Dermis blood vessel endothelial cell (primary cell): ENCODE measurements around the gene SLC7A10. TPM values are rescaled to one million over a fixed set of nuclear protein-coding genes. Genes with fewer than 3 reads are reported as not detected.

Experiments
- DNase-seq: peaks from one replicate; pipeline ENCODE4 v3.0.0; 2010
- total RNA-seq: library from RNA; depleted of rRNA; stranded (reverse); fragments of >200 nt; gene quantifications from 2 replicates; pipeline ENCODE4 v1.2.3, GENCODE V29; 2014

The SLC7A10 gene
- total RNA-seq = 0.17 TPM in 1 of 2 replicates, not detected in the other

DNA sequence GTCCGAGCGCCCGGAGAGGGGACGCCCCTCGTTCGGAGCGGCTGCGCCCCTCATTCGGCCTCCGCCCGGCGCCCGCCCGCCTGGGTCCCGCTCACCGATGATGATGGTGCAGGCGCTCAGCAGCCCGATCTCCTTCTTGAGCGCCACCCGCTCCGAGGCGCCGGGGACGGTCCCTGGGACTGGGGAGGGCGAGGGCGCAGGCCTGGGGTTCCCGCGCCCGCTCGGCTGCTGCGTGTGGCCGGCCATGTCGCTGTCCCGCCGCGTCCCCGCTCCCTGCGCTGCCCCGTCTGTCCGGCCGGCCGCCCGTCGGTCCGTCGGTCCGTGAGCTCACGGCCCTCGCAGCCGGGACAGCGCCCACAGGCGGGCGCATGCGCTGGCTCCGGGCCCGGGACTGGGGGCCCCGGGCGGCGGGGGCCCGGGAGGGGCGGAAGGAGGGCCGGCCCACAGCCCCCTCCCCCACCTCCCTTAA lies at the start of gene SLC7A10:
Gene SLC7A10 (minus strand): TSS at position 393 of the 469 bp plus-strand sequence. CDS start 147 bp downstream, at position 246.
- DNase-seq = no peak

DNA sequence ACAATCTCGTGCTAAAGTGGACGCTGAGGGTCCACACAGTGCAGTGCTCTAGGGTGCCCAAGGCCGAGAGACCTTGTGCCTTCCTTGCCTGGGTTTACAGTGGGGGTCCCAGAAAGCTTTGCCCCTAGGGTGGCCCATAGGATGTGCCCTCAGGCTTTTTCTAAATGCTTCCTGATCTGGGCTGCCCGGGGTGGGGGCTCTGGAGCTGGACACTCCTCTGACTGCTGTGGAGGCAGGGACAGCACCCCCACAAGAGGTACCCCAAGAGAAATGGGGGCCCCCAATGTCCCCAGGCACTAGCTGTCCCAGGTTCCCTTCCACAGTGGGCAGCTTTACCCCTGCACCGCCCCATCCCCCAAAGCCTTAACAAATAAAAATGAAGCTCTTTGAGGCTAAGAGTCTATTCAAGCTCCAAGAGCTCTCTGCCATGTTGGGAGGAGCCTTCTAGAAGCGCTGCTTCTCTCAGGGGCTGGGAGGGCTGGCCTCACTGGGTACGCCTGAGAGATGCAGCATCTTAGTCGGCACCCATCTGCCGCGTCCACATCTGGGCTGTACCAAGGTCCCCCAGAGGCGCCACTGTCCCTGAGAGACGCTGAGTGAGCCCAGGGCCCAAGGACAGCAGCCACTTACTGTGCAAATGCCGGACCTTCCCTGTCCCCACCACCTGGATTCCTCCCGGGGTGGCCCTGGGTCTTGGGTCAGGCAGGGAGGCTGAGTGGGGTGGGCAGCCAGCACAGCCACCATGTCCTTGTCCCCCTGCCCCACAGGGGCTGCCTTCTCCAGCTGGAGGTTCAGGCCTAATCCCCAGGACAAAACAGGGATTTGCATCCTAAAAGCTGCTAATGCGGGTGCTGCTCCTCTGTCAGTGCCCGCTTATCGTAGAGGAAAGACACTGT lies 49.3 kb upstream of the SLC7A10 start:
- no peak for DNase-seq

DNA sequence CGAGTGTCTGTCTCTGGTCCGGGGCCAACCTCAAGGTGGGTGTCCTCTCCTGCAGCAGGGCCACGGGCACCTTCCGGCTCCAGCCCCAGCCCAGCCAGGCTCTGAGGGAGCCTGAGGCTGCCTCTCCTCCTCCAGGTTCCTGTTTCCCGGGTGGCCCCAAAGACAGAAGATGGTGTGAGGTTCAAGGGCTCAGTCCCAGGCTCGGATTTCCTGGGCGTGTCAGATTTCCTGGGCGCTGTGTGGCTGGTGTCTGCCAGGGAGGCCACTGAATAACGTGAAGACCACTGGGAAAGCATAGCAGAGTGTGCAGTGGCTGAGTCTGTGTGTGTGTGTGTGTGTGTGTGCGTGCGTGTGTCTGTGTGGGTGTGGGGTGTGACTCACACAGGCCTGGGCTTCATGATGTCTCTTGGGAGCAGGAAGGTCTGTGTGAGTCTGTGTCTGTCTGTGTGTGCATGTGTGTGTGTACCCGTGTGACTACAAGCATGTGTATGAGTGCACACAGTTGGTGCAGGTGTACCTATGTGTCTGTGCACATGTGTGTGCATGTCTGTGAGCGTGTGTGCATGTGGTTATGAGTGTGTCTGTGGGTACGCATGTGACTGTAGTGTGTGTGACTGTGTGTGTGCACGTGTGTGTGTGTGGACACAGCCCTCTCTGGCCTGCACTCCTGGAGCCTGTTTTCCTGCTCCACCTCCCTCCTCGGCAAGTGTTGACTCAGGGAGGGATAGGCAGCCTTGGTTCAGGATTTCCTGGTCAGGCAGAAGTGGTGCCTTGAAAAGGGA lies 48.4 kb upstream of the SLC7A10 start:
- peak; percentile 35 for DNase-seq

DNA sequence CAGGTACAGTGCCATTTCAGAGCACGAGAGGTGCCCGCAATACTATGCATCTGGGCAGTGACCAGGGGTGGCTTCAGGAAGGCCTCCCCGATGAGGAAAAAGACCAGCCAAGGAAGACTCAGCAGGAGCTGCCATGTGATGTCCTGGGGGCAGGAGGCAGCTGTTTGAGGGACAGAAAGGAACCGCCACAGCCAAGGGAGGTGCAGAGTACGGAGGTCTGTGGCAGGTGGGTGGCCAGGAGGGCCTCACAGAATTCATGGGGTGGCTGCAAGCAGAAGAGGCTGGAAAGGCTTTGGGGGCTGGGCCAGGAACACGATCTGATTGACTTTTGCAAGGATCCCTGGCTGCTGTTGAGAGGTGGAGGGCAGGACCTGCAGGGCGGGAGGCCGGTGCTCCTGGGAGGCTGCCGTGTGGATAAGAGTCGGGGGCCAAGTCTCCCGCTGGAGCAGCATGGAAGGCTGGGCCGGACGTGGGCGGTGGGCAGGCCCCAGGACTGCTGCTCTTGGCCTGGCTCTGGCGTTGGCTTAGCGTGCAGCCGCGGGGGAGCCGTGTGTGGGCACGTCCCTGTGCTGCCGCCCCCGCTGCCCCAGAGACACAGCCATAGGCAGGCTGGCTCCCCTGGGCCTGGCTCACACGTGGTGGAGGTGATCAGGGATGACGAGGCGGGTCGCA lies 47.6 kb upstream of the SLC7A10 start:
- no peak for DNase-seq

DNA sequence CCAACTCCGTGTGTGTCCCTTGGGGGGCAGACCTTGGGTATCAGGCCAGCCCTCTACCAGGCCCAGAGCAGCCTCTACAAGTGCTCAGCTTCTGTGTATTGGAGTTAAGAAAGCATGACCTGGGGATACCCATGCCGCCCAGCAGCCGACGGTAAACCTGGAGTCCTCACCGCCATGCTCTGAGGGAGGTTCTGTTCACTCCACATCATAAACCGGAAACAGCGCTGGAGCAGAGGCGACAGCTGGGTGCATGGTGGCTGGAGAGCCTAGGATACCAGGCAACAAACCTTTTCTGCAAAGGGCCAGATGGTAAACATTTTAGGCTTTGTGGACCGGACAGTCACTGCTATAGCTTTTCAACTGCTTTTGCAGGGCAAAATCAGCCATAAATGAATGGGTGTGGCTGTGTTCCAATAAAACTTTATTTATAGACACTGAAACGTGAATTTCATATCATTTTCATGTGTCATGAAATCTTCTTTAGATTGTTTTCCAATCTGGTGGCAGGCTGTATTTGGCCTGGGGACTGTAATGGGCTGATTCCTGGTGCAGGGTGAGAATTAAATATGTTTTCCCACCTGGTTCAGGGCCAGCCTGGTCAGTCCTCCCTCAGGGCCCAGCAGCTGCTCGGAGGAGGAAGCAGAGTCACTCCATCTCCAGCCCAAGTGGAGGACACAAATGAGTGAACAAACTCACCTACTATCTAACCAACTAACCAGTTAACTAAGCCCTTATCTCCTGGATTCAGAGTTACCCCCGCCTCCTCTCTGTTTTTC lies 45.8 kb upstream of the SLC7A10 start:
- DNase-seq = no peak

DNA sequence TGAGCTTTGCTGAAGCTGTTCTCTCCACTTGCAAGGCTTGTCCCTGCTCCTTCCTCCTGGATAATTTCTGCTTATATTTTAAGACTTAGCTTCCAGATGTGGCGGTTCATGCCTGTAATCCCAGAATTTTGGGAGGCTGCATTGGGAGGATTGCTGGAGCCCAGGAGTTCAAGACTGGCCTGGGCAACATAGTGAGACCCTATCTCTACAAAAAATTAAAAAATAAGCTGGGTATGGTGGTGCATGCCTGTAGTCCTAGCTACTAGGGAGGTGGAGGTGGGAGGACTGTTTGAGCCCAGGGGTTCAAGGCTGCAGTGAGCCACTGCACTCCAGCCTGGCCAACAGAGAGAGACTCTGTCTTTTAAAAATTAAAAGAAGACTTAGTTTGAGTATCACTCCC lies 45.1 kb upstream of the SLC7A10 start:
- no peak for DNase-seq

DNA sequence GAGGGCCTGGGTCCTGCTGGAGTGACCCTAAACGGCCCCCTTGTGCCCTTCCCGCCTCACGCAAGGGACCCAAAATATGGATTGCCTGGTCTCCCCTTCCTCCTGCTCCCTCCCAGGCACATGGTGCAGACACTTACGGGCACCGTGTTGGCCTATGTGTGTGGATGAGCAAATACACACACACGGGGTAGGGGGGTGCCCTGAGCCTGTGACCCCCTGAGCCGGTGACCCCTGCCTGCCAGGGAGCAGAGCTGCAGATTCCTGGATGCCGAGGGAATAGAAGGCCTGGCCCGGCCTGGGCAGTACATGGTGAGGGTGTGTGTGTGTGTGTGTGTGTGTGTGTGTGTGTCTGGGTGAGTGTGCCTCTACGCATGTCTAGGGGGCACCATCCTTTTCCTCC lies 43.4 kb upstream of the SLC7A10 start:
- no peak for DNase-seq

DNA sequence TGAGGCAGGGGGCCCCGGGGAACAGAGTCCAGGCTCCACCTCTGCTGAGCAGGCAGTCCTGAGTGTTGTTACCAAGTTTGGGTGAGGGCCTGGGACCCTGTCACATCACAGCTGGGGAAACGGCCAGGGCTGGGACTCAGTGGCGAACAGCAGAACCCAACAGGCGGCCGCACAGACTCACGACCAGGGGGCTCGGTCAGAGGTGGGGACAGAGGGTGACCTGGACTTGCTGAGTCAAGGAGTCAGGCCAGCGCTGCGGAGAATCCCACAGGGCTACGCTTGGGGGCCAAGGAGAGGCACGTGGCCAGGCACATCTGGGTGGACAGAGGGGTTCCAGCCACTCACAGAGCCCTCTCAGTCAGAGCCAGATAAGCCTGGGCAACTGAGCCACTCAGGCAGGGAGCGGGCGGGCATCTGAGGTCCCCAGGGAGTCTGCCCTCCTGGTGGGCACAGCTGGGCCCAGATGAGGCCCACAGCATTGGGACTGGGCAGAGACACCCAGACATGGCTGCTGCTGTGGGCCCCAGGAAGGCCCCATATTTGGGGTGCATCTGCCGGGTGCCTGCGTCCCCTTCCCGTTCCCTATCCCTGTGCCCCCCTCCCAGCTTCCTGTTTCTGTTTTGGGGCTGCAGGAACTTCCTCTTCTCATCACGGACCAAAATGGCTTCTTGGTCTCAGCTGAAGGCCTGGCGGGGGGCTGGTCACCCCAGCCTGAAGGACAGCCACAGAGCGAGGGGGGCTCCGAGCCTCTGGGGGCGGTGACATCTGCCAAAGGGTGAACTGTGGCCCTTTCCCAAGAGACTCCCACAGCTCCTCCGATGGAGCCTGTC lies 42.7 kb upstream of the SLC7A10 start:
- no peak for DNase-seq

DNA sequence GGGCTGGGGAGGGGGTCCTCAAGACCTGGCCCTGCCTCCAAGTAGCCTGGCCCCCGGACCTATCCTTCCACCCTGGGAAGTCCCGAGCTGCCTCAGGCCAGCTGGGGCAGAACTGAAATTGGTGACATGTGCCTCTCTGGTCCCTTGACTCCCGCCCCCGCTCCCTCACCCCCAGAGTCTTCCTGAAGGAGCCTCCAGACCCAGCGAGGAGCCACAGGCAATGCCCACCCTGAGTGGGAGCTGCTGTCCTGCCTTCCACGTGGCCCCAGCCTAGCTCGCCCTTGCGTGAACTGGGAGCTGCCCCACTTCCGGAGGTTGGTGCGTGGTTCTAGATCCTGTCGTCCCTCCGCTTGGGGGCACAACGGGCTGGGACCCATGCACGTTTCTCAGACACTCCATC lies 42.1 kb upstream of the SLC7A10 start:
- DNase-seq = no peak

DNA sequence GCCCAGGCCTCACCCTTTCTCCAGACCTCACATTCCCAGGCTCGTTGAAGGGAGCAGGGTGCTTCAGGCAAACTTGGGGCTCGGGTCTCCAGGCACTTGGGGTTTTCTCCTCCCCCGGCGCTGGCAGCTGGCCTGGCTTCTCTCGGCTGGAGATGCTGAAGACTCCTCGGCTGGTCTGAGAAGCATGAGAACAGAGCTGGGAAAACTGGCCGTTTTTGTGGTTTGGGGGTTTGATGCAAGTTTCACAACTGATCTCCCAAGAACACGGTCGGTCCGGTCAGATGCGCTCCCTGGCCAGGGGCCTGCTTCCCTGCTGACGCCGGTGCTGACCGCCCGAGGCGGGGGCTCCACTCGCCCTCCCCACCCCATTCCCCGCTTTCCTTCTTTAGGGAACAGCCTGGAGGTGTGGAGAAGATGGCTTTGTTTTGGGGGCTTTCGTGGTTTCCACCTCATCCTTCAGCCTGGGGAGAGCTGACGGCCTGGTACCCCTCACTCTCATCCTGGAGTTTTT lies 41.4 kb upstream of the SLC7A10 start:
- DNase-seq = no peak

DNA sequence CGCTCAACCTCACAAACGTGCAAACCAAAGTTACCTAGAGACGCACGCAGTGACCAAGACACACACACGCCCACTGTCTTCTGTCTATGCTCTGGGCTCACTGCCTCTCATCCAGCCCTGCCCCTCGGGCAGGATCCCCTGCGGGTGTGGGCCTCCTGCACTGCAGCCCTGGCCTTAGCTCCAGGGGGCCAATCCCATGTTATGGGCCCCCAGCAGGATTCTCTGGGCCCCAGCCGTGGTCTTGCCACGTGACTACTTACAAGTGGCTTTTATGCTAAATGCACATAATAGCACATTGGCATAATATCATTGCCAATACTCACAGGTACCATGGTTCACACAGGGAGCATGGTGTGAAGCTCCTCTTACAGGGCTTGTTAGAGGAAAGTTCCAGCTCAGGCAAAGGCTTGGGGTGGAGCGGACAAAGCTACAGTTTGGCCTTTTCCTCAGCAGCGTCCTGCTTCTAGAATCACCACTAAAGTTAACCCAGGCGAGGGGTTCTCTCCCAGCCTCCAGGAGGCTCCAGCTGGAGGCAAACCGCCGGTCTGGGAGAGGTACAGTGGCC lies 39.3 kb upstream of the SLC7A10 start:
- DNase-seq = no peak

DNA sequence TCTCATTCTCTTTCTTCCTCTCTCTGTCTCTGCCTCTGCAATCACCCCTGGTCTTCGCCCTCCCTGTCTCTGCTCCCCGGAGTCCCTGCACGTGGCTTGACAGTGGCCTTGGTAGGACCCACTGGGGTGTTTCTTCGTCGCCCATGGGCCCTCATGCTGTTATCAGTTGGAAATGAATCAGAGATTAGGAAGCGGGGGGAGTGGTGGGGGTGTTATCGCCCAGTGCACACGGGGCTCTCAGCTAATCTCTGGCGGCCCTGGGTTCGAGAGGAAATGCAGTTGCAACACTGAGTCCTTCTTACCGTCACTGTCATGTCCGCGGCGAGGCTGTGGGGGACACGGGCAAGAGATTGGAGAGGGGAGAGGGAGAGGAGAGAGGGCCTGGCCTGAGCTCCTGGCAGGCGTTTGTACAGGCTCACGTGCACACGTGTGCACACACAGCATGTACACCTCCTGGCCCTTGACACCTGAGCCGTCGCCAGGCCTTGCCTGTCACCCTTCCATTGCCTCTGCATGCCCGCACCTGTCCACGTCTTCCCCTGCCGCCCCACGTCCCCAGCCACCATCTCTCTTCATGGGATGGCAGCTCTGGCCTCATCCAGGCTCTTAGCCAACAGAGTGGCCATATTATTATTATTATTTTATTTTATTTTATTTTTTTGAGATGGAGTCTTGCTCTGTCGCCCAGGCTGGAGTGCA lies 37.8 kb upstream of the SLC7A10 start:
- no peak for DNase-seq

DNA sequence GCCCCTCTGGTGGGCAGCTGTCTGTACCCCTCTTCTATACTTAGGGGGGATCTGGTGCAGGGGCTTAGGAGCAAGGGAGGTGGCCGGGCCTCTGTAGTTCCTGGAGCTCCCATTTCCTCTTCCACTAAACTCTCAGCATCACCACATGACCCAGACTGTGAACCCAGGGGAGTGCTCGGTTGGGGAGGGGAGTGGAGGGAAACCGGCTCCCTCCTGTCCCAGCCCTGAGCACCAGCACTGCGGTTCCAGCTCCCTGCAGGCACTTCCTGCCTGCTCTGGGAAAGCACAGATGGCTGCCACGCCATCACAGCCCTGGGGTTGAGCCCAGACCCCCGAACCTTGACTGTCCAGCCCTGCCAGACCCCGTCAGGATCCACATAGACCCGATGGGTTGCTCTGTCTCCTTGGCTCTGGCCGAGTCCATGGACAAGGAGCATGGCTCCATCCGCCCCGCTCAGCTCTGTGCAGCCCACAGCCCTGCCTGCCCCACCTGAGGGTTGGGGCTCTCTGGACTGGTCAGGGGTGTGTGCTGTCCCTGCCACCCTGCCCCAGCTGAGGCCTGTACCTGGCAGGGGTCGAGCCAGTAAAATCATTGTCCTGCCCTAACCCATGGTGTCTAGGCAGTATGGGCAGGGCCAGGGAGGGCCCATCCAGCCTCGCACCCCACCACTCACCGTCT lies 36.0 kb upstream of the SLC7A10 start:
- DNase-seq = no peak

DNA sequence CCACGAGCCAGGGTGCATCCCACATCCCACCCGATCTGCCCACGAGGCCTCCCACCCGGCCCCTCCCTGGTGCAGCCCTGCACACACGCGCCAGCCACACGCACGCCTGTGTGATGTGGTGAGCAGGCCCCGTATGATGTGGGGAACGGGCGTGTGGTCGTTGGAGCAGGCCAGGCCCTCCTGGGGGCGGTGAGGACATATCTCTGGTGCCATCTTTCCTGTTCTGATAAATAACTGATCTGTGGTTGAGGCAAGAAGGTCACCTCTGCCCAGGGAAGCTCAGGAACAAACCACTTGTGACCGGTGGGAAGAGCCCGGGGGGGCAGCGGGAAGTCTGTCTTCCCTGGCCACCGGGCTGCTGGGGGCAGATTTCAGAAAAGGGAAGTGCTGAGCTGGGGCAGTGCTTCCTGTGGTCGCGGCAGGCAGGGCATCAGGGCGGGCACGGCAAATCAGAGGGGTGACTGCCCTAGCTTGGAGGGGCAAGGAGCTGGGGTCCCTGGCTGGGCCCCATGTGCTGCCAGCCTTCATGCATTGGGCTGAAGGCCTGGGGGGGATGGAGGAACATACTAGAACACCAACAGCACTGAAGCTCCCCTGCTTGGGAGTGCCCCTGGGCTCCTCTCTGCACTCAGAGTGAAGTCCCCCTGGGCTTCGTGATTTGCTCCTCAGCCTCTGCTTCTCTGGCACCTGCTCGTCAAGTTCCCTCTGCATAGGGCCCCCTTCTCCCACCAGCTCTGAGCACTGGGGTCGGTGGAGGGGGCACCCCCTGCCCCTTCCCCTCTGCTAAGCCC lies 35.2 kb upstream of the SLC7A10 start:
- DNase-seq = no peak

DNA sequence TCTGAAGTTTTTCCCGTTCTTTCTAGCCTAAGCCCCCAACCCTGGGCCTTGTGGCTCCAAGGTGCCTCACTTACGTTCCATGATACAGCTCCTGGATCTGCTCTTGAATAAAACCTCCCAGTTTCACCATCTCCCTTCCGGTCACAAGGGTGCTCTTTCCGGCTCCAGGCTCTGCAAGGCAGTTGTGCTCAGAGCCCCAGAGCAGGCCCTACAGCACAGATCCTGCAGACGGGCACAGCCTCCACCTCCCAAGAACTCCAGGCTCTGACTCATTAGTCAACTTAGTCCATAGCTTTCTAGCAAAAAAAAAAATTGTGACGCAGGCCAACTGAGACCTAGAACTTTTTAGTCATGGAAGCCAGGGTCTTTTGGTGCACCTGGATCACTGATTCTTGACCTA lies 33.9 kb upstream of the SLC7A10 start:
- DNase-seq = no peak

DNA sequence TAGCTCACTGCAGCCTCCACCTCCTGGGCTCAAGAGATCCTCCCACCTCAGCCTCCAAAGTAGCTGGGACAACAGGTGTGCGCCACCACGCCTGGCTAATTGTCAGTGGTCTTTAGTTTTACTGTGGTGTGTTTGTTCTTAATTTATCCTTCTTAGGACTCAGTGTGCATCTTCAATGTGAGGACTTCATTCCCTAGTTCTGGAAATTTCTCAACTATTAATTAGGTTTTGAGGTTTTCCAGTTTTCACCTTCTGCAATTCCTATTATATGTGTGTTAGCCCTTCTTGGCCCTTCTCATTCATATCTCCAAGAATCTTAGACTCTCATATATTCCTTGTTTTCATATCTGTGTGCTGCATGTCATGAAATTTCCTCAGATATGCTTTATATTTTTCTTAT lies 32.2 kb upstream of the SLC7A10 start:
- DNase-seq = no peak

DNA sequence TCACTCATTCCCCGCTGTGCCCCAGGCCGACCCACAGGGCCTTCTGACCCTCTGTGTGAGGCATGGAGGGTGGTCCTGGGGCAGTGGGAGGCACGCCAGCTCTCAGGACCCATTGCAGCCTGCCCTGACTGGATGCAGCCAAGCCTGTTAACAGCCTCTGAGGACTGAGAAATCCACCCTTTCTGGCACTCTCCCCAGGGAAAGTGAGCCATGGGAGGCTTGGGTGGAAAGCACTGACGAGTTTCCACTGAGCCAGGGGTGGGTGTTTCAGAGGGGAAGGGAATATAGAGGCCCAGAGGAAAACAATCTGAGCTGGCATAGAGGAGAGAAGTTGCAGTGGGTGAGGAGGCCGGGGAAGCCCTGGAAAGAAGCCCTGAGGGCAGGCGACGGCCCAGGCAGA lies 30.6 kb upstream of the SLC7A10 start:
- no peak for DNase-seq

DNA sequence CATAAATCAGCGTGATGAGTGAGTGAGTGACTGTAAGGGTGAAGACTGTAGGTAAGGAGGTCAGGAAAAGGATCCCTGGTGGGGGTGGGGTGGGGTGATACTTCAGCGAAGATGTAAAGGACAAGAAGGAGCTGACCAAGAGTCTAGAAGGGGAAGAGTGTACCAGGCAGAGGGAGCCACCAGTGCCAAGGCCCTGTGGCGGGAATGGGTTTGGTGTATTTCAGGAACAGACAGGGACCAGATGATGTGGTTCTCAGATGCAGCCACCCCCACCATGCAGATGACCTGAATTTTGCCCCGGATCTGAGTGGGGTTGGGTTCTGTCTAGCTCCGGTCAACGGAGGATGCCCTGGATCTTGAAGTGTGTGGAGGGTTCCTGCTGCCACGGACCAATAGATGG lies 30.1 kb upstream of the SLC7A10 start:
- DNase-seq = no peak
